Mesenchymal stem cell (in vitro differentiated cells and primary cell): Measurements from ENCODE around the gene FOXN1.
A peak's percentile ranks its signal among the peaks of the same experiment; 100 is the strongest.

ENCODE experiments used
- DNase-seq: peaks from one replicate; pipeline ENCODE4 v3.0.0-alpha.2; 2013
- H2AFZ ChIP-seq: one replicate; pipeline ENCODE4 v1.6.1; 2013; ENCODE audit warnings: low read depth, mild to moderate bottlenecking, control low read depth, inconsistent platforms, low read length, moderate library complexity
- H2AK5ac ChIP-seq: 2 replicates; pipeline ENCODE4 v1.6.1; 2013; ENCODE audit warnings: low read length, moderate library complexity, mild to moderate bottlenecking, inconsistent platforms; ENCODE audit not compliant: severe bottlenecking
- H2BK120ac ChIP-seq: one replicate; pipeline ENCODE4 v1.6.1; 2013; ENCODE audit warnings: low read depth, mild to moderate bottlenecking, inconsistent platforms, low read length, moderate library complexity
- H2BK12ac ChIP-seq, 2 experiments: one replicate each; pipeline ENCODE4 v1.6.1; 2013; ENCODE audit warnings: inconsistent platforms in 2 of 2, low read length in 2 of 2, mild to moderate bottlenecking in 2 of 2, moderate library complexity in 2 of 2, control low read depth in 1 of 2
- H2BK15ac ChIP-seq: one replicate; pipeline ENCODE4 v1.6.1; 2013; ENCODE audit warnings: mild to moderate bottlenecking, low read depth, inconsistent platforms; ENCODE audit not compliant: poor library complexity, severe bottlenecking
- H2BK5ac ChIP-seq: 2 replicates; pipeline ENCODE4 v1.6.1; 2013; ENCODE audit warnings: low read depth, mild to moderate bottlenecking, low read length, control low read depth, inconsistent platforms; ENCODE audit not compliant: poor library complexity, severe bottlenecking
- H3K14ac ChIP-seq, 2 experiments: one replicate each; pipeline ENCODE4 v1.6.1; 2013; ENCODE audit warnings: inconsistent platforms in 2 of 2, low read length in 2 of 2, control low read depth in 1 of 2, mild to moderate bottlenecking in 1 of 2, moderate library complexity in 1 of 2
- H3K18ac ChIP-seq, 2 experiments: one replicate each; pipeline ENCODE4 v1.6.1; 2013; ENCODE audit warnings: inconsistent platforms in 2 of 2, low read length in 2 of 2, control low read depth in 1 of 2, low read depth in 1 of 2, mild to moderate bottlenecking in 1 of 2
- H3K23ac ChIP-seq, 2 experiments: one replicate each; pipeline ENCODE4 v1.6.1; 2013; ENCODE audit warnings: inconsistent platforms in 2 of 2, low read length in 2 of 2, mild to moderate bottlenecking in 2 of 2, moderate library complexity in 2 of 2, control low read depth in 1 of 2
- H3K27ac ChIP-seq: 2 replicates; pipeline ENCODE4 v1.5.1; 2013; ENCODE audit warnings: mild to moderate bottlenecking, moderate library complexity, low read length, control low read depth, inconsistent platforms; ENCODE audit not compliant: poor library complexity, severe bottlenecking
- H3K27me3 ChIP-seq, 2 experiments: 2 replicates each; pipeline versions ENCODE4 v1.6.1 to v1.7.0; 2013; ENCODE audit warnings: low read length in 2 of 2, mild to moderate bottlenecking in 2 of 2, moderate library complexity in 2 of 2, control low read depth in 1 of 2, inconsistent platforms in 1 of 2; ENCODE audit not compliant: control insufficient read depth in 1 of 2, insufficient read depth in 1 of 2
- H3K36me3 ChIP-seq, 2 experiments: 2 replicates each; pipeline versions ENCODE4 v1.6.1 to v1.7.0; 2013; ENCODE audit warnings: low read length in 2 of 2, control low read depth in 1 of 2, inconsistent platforms in 1 of 2, low read depth in 1 of 2, mild to moderate bottlenecking in 1 of 2; ENCODE audit not compliant: insufficient read depth in 2 of 2, control insufficient read depth in 1 of 2
- H3K4ac ChIP-seq, 2 experiments: one replicate each; pipeline ENCODE4 v1.6.1; 2013; ENCODE audit warnings: inconsistent platforms in 2 of 2, low read length in 2 of 2, mild to moderate bottlenecking in 2 of 2, moderate library complexity in 2 of 2, control low read depth in 1 of 2, low read depth in 1 of 2
- H3K4me1 ChIP-seq: 2 replicates; pipeline ENCODE4 v1.6.1; 2013; ENCODE audit warnings: low read depth, low read length, control low read depth; ENCODE audit not compliant: control insufficient read depth, insufficient read depth
- H3K4me2 ChIP-seq: 2 replicates; pipeline ENCODE4 v1.6.1; 2013; ENCODE audit warnings: low read length, mild to moderate bottlenecking, inconsistent platforms; ENCODE audit not compliant: poor library complexity, severe bottlenecking
- H3K4me3 ChIP-seq, 2 experiments: 2 replicates each; pipeline versions ENCODE4 v1.5.1 to v1.7.0; 2013; ENCODE audit warnings: low read length in 2 of 2, mild to moderate bottlenecking in 2 of 2, control low read depth in 1 of 2, low read depth in 1 of 2; ENCODE audit not compliant: insufficient read depth in 1 of 2
- H3K79me1 ChIP-seq: replicated peaks from 2 replicates; pipeline ENCODE4 v1.6.1; 2013; ENCODE audit warnings: mild to moderate bottlenecking, control low read depth, low read length, inconsistent platforms; ENCODE audit not compliant: poor library complexity, severe bottlenecking
- H3K9ac ChIP-seq: 2 replicates; pipeline ENCODE4 v1.7.0; 2013; ENCODE audit warnings: mild to moderate bottlenecking, low read length, moderate library complexity
- H3K9me3 ChIP-seq: 2 replicates; pipeline ENCODE4 v1.7.0; 2013; ENCODE audit warnings: mild to moderate bottlenecking, low read length; ENCODE audit not compliant: control insufficient read depth
- H4K8ac ChIP-seq: one replicate; pipeline ENCODE4 v1.6.1; 2013; ENCODE audit warnings: inconsistent platforms, mild to moderate bottlenecking, low read length, moderate library complexity
- H4K91ac ChIP-seq: one replicate; pipeline ENCODE4 v1.6.1; 2013; ENCODE audit warnings: mild to moderate bottlenecking, low read length, inconsistent platforms
- WGBS: methylation state at CpG from one replicate; pipeline ENCODE4 v1.1.7; 2013; ENCODE audit warnings: mixed read lengths; 5-methylcytosine and 5-hydroxymethylcytosine counted together

The FOXN1 gene

DNA sequence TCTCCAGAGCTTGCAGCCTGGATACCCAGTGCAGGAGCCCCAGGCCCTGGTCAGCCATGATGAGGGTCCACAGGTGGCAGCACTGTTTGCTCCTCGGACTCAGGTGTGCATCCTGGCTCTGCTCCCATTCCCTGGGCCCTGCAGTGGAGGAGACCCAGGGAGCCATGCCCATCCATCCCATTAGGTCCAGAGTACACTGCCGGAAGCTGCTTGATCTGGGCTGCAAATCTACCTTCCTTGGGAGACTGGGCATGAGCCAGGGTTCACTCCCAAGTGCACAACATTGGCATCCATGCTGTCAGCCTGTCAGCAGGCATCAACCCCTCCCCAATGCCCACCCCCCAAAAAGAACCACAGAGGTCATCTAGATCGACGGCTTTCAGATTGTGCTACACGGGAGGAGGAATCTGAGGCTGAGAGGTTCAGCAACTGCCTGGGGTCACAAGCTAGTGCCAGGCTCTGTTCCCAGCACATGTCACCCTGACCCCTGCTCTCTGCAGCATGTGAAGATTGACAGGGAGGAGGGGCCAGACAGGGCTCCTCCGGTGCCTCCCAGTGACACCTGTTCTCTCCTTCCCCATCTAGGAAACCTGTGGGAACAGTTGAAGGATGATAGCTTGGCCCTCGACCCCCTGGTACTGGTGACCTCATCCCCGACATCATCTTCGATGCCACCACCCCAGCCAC is 30.5 kb downstream of the FOXN1 start:
- Histone ChIP-seq H2AK5ac (no peak overlapping the region), H3K9ac (no peak overlapping the region), H3K79me1 (no peaks in the 10 kb centered on the region), H3K4me3 (no peak overlapping the region), H3K4me2 (no peak overlapping the region), H2BK120ac (no peak overlapping the region), H3K4me1 (no peaks in the 10 kb centered on the region), H3K18ac (no peak overlapping the region), H2BK15ac (no peak overlapping the region), H4K8ac (no peak overlapping the region), H3K4ac (no peak overlapping the region), H4K91ac (no peak overlapping the region), H3K36me3 (no peaks in the 10 kb centered on the region), H3K27me3 (peaks cover 25 to 36% of the 10 kb centered on the region in 2 experiments), H3K14ac (no peak overlapping the region), H2BK5ac (no peak overlapping the region), H2BK12ac (no peak overlapping the region), H3K27ac (no peak overlapping the region), H3K23ac (peak overlapping the region in 1 of 2 experiments; percentile 17), H3K9me3 (no peaks in the 10 kb centered on the region), H2AFZ (no peak overlapping the region)
- DNase-seq: no peak
- WGBS: 69% methylated on average over 9 of the region's 9 CpGs

DNA sequence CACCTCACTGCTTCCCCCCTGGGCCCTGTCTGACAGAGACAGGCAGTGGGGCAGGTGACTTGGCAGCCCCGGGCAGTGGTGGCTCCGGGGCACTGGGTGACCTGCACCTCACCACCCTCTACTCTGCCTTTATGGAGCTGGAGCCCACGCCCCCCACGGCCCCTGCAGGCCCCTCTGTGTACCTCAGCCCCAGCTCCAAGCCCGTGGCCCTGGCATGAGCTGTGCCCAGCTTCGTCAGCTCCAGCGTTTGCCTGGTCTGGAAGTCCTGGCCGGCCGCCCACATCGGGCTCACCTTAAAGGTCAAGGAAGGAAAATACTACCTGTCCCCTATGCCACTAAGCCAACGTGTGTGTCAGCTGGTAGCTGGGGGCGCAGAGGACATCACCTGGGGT is 31.1 kb downstream of the FOXN1 start:
- no peak overlapping the region for H3K9ac ChIP-seq
- peaks cover 21 to 35% of the 10 kb centered on the region in 2 experiments for H3K27me3 ChIP-seq
- H3K4me3 ChIP-seq: no peak overlapping the region
- H3K18ac ChIP-seq: no peak overlapping the region
- no peak for DNase-seq
- no peak overlapping the region for H3K14ac ChIP-seq
- H2AFZ ChIP-seq: no peak overlapping the region
- no peak overlapping the region for H2BK120ac ChIP-seq
- H4K91ac ChIP-seq: no peak overlapping the region
- H3K27ac ChIP-seq: no peak overlapping the region
- no peak overlapping the region for H3K4ac ChIP-seq
- no peaks in the 10 kb centered on the region for H3K9me3 ChIP-seq
- H3K36me3 ChIP-seq: no peaks in the 10 kb centered on the region
- no peaks in the 10 kb centered on the region for H3K4me1 ChIP-seq
- H3K4me2 ChIP-seq: no peak overlapping the region
- H2BK12ac ChIP-seq: no peak overlapping the region
- H2BK15ac ChIP-seq: no peak overlapping the region
- H2AK5ac ChIP-seq: no peak overlapping the region
- H3K23ac ChIP-seq: peak overlapping the region in 1 of 2 experiments; percentile 17
- H3K79me1 ChIP-seq: no peaks in the 10 kb centered on the region
- WGBS: 79% methylated on average over 12 of the region's 12 CpGs
- no peak overlapping the region for H4K8ac ChIP-seq
- no peak overlapping the region for H2BK5ac ChIP-seq

DNA sequence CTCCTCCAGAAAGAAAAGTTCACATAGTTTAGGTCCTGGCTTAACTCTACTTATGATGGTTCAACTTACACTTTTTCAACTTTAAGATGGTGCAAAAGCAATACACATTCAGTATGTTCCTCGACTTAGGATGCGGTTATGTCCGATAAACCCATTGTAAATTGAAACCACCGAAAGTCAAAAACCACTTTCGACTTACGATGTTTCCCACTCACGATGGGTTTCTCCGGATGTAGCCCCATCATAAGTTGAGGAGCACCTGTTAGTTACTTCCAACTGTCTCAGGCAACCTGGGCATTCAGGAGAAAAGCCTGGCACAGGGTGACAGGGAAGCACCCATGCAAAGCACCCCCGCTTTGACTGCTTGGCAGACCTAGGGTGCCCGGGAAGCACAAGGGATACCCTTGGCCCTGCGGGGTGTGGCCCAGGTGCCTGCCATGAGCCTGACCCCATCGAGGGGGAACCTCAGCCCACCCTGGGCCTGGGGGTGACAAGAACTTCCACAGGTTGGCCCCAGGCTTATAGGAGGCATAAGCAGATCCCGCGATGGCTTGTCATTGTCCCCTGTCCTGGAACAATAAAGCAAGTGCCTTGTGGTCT is 32.2 kb downstream of the FOXN1 start:
- no peak overlapping the region for H3K27ac ChIP-seq
- WGBS: 90% methylated on average over 14 of the region's 14 CpGs
- no peaks in the 10 kb centered on the region for H3K4me1 ChIP-seq

DNA sequence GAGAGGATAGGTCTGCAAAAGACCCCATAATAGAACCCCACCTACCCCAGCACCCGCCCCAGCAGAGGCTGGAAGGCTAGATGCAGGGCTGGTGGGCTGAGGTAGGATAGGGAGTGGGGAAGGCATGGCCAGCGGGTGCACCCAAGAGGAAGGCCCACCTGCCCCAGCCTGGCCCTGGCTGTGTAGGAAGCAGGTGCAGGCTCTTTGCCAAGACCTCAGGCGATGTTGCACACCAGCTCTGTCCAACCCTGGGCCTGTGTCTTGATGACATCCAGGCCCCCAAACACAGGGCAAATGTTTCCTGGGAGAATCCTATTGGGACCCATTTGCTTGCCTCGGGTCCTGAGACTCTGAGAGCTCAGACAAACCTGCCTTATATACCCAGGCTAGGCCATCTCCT is 34.1 kb downstream of the FOXN1 start:
- H3K4me2 ChIP-seq: no peak overlapping the region
- no peak overlapping the region for H2BK120ac ChIP-seq
- no peak overlapping the region for H2BK12ac ChIP-seq
- no peak overlapping the region for H3K27ac ChIP-seq
- peaks cover 5 to 31% of the 10 kb centered on the region in 2 experiments for H3K27me3 ChIP-seq
- no peak overlapping the region for H3K23ac ChIP-seq
- DNase-seq: no peak
- H3K4me1 ChIP-seq: no peaks in the 10 kb centered on the region
- H3K79me1 ChIP-seq: no peaks in the 10 kb centered on the region
- peak overlapping the region in 1 of 2 experiments; percentile 11 for H3K14ac ChIP-seq
- H2AK5ac ChIP-seq: no peak overlapping the region
- no peak overlapping the region for H3K4me3 ChIP-seq
- no peak overlapping the region for H2BK15ac ChIP-seq
- H3K36me3 ChIP-seq: no peaks in the 10 kb centered on the region
- no peaks in the 10 kb centered on the region for H3K9me3 ChIP-seq
- no peak overlapping the region for H4K8ac ChIP-seq
- no peak overlapping the region for H2BK5ac ChIP-seq
- H2AFZ ChIP-seq: no peak overlapping the region
- no peak overlapping the region for H3K9ac ChIP-seq
- WGBS: 90% methylated on average over 3 of the region's 4 CpGs
- no peak overlapping the region for H3K4ac ChIP-seq
- H3K18ac ChIP-seq: no peak overlapping the region
- H4K91ac ChIP-seq: no peak overlapping the region

More for the DNA sequence above, 32.2 kb downstream of the FOXN1 start:
- no peak overlapping the region for H2AK5ac ChIP-seq
- no peak overlapping the region for H3K4me2 ChIP-seq
- no peaks in the 10 kb centered on the region for H3K79me1 ChIP-seq
- H3K9ac ChIP-seq: no peak overlapping the region
- H3K27me3 ChIP-seq: peaks cover 14 to 35% of the 10 kb centered on the region in 2 experiments
- DNase-seq: no peak
- H2BK120ac ChIP-seq: no peak overlapping the region
- no peaks in the 10 kb centered on the region for H3K9me3 ChIP-seq
- no peak overlapping the region for H2BK15ac ChIP-seq
- H3K36me3 ChIP-seq: no peaks in the 10 kb centered on the region
- no peak overlapping the region for H3K23ac ChIP-seq
- no peak overlapping the region for H3K18ac ChIP-seq
- no peak overlapping the region for H3K4ac ChIP-seq
- no peak overlapping the region for H3K4me3 ChIP-seq
- H2BK12ac ChIP-seq: no peak overlapping the region
- H2AFZ ChIP-seq: no peak overlapping the region
- H3K14ac ChIP-seq: no peak overlapping the region
- H2BK5ac ChIP-seq: no peak overlapping the region
- no peak overlapping the region for H4K91ac ChIP-seq
- no peak overlapping the region for H4K8ac ChIP-seq
